Thyroid gland (tissue), 4 donors: ENCODE data around the gene SYTL3. TPM values are rescaled to one million over a fixed set of nuclear protein-coding genes. Genes with fewer than 3 reads are reported as not detected.
A peak's percentile ranks its signal among the peaks of the same experiment; 100 is the strongest.
"Not testable (repeated sequence)": the region's sequence is repeated elsewhere in the genome, so short reads cannot be mapped to it uniquely, and the experiment has no call there.

Experiments
- DNase-seq, 2 donors: peaks; one replicate each; pipeline ENCODE4 v3.0.0-alpha.2; 2019
- H3K27ac ChIP-seq, 3 donors: fragments of 200-600 bp; sonication (generic); 1 replicate in 2 of 3; 2 replicates in 1 of 3; pipeline ENCODE4 v1.5.1; 2016 to 2019; ENCODE audit warnings: mild to moderate bottlenecking in 1 of 3, moderate library complexity in 1 of 3
- H3K27me3 ChIP-seq: fragments of 200-600 bp; sonication (generic); one replicate; pipeline ENCODE4 v1.5.1; 2019
- H3K36me3 ChIP-seq, 2 donors: fragments of 200-600 bp; sonication (generic); one replicate each; pipeline ENCODE4 v1.5.1; 2016 to 2019
- H3K4me1 ChIP-seq, 2 donors: fragments of 200-600 bp; sonication (generic); one replicate each; pipeline ENCODE4 v1.5.1; 2017 to 2019
- H3K4me3 ChIP-seq, 3 donors: fragments of 200-600 bp; sonication (generic); replicated peaks in 1 of 3; 1 replicate in 2 of 3; 2 replicates in 1 of 3; pipeline ENCODE4 v1.5.1; 2016; ENCODE audit warnings: mild to moderate bottlenecking in 1 of 3
- H3K9me3 ChIP-seq: fragments of 200-600 bp; sonication (generic); one replicate; pipeline ENCODE4 v1.5.1; 2017
- CTCF ChIP-seq, 6 experiments: fragments of 200-600 bp in 3 of 6; fragments of 450-650 bp in 3 of 6; sonication (generic) in 3 of 6; IDR thresholded peaks; one replicate each; pipeline ENCODE4 v1.5.1; 2016 to 2019; ENCODE audit warnings: antibody characterized with exemption in 6 of 6, mild to moderate bottlenecking in 2 of 6, inconsistent platforms in 1 of 6, moderate library complexity in 1 of 6
- POLR2A ChIP-seq, 2 donors: fragments of 450-650 bp; IDR thresholded peaks; one replicate each; pipeline ENCODE4 v1.6.1; 2017; ENCODE audit warnings: antibody characterized with exemption in 2 of 2, mild to moderate bottlenecking in 2 of 2, moderate library complexity in 1 of 2
- WGBS, 2 donors: methylation state at CpG; one replicate each; pipeline ENCODE4 v1.1.5; 2017; 5-methylcytosine and 5-hydroxymethylcytosine counted together
- intact Hi-C: fragments of 100-400 bp; cut with DNase I; formaldehyde crosslinking; loops from one replicate; pipeline ENCODE4 v1.15.1; 2023
- total RNA-seq, 4 donors: library from RNA; depleted of rRNA; stranded (reverse); fragments of >200 nt; gene quantifications; one replicate each; pipeline ENCODE4 v1.2.3, GENCODE V29; 2016

Gene SYTL3
- total RNA-seq, 4 donors from 2014 or later: 16.9 to 33.0 (median 24.4) TPM

GRCh38 chr6:158645064-158646022 lies 4.5 kb upstream of the SYTL3 start:
- 28 to 35% methylated on average over 21 of the region's 21 CpGs for WGBS, 2 donors
- no peaks in the 10 kb centered on the region for H3K27me3 ChIP-seq
- peak overlapping the region; percentile 11 to 97 (median 91) for H3K27ac ChIP-seq
- H3K36me3 ChIP-seq: no peaks in the 10 kb centered on the region
- TF ChIP-seq POLR2A (IDR thresholded peaks at IDR 0.05) (no peak), CTCF (IDR thresholded peaks at IDR 0.05) (no peak)
- intact Hi-C loops: no loop called here
- H3K9me3 ChIP-seq: no peaks in the 10 kb centered on the region
- peak in 1 of 2 donors; percentile 88 for DNase-seq
- peak overlapping the region; percentile 6 to 89 (median 82) for H3K4me3 ChIP-seq
- peaks cover 26 to 41% of the 10 kb centered on the region in 2 donors for H3K4me1 ChIP-seq

GRCh38 chr6:158646023-158646910 lies 3.6 kb upstream of the SYTL3 start:
- no peak for TF ChIP-seq CTCF (IDR thresholded peaks at IDR 0.05)
- TF ChIP-seq POLR2A (IDR thresholded peaks at IDR 0.05): no peak
- H3K9me3 ChIP-seq: no peaks in the 10 kb centered on the region
- no peak overlapping the region for H3K4me3 ChIP-seq
- DNase-seq: peak in 1 of 2 donors; percentile 58
- 68 to 89% methylated on average over 10 of the region's 10 CpGs for WGBS, 2 donors
- H3K4me1 ChIP-seq: peaks cover 22 to 41% of the 10 kb centered on the region in 2 donors
- no peaks in the 10 kb centered on the region for H3K27me3 ChIP-seq
- intact Hi-C loops: no loop called here
- no peaks in the 10 kb centered on the region for H3K36me3 ChIP-seq
- no peak overlapping the region for H3K27ac ChIP-seq

DNA sequence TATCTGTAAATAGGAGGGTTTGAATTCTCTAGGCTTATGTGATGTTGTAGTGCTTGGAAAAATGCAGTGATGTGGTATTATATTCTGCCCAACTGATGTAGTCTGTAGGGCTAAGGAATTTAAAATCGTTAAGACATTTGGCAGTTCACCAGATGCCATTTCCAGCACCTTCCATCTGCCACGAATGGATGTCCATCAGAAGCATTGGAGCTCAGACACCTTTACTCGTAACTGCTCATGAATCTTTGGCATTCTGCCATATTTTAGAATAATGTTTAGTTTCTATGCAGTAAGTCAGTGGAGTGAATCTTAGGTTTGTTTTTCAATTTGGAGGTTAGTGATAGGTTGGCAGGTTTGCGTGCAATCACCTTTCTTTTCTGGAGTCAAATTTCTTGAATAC lies 2.4 kb upstream of the SYTL3 start:
- no peak for DNase-seq
- intact Hi-C loops: no loop called here
- no peak overlapping the region for H3K27ac ChIP-seq
- no peaks in the 10 kb centered on the region for H3K36me3 ChIP-seq
- H3K27me3 ChIP-seq: no peaks in the 10 kb centered on the region
- WGBS, 2 donors: 54 to 57% methylated on average over 4 of the region's 4 CpGs
- H3K4me1 ChIP-seq: peaks cover 22 to 29% of the 10 kb centered on the region in 2 donors
- no peaks in the 10 kb centered on the region for H3K9me3 ChIP-seq
- TF ChIP-seq CTCF (IDR thresholded peaks at IDR 0.05) (no peak), POLR2A (IDR thresholded peaks at IDR 0.05) (no peak)
- H3K4me3 ChIP-seq: no peak overlapping the region

- no peak for DNase-seq
- H3K4me3 ChIP-seq: no peak overlapping the region
- no peak for TF ChIP-seq CTCF (IDR thresholded peaks at IDR 0.05)
- no peak for TF ChIP-seq POLR2A (IDR thresholded peaks at IDR 0.05)
- H3K36me3 ChIP-seq: no peaks in the 10 kb centered on the region
- H3K27ac ChIP-seq: no peak overlapping the region
- peaks cover 10 to 18% of the 10 kb centered on the region in 2 donors for H3K4me1 ChIP-seq
- H3K27me3 ChIP-seq: no peaks in the 10 kb centered on the region
- WGBS, 2 donors: 70 to 75% methylated on average over 5 of the region's 5 CpGs
- intact Hi-C loops: no loop called here
- H3K9me3 ChIP-seq: no peaks in the 10 kb centered on the region
These were observed 1.1 kb upstream of the SYTL3 start for GRCh38 chr6:158648682-158649131.

DNA sequence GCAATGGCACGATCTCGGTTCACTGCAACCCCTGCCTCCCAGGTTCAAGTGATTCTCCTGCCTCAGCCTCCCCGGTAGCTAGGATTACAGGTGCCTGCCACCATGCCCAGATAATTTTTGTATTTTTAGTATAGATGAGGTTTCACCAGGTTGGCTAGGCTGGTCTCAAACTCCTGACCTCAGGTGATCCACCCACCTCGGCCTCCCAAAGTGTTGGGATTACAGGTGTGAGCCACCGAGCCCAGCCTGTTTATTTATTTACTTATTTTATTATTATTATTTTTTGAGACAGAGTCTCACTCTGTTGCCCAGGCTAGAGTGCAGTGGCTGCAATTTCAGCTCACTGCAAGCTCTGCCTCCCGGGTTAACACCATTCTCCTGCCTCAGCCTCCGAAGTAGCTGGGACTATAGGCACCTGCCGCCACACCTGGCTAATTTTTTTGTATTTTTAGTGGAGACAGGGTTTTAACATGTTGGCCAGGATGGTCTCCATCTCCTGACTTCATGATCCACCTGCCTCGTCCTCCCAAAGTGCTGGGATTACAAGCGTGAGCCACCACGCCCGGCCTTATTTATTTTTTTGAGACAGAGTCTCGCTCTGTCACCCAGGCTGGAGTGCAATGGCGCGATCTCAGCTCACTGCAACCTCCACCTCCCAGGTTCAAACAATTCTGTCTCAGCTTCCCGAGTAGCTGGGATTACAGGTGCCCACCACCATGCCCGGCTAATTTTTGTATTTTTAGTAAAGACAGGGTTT lies 2.3 kb downstream of the SYTL3 start:
- H3K27me3 ChIP-seq, intact Hi-C loops, DNase-seq, H3K27ac ChIP-seq, H3K4me3 ChIP-seq, H3K9me3 ChIP-seq, H3K36me3 ChIP-seq: not testable (repeated sequence)
- WGBS, 2 donors: 86 to 97% methylated on average over 17 of the region's 17 CpGs
- H3K4me1 ChIP-seq: peaks cover 20 to 32% of the 10 kb centered on the region in 2 donors
